Measurements from ENCODE around the gene CFAP52.
A peak's percentile ranks its signal among the peaks of the same experiment; 100 is the strongest.

DNA sequence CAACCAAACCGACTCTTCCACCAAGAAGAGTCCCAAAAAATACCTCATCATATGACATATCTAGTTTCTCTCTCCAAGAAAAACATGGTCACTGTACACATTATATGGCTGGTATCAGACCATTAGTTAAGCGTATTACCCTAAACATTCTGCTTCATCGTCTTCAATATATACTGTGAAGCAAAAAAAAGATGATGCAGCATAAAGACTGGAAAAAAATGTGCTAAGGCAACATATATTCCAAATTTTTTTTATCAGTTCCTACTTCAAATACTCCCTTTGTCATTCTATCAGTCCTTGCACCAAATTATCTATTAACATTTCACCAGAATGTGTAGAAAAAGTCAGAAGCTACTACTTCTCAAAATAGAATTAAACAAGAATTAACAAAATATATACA, 43.7 kb upstream of the CFAP52 start:
- TF ChIP-seq, protein P1, sequence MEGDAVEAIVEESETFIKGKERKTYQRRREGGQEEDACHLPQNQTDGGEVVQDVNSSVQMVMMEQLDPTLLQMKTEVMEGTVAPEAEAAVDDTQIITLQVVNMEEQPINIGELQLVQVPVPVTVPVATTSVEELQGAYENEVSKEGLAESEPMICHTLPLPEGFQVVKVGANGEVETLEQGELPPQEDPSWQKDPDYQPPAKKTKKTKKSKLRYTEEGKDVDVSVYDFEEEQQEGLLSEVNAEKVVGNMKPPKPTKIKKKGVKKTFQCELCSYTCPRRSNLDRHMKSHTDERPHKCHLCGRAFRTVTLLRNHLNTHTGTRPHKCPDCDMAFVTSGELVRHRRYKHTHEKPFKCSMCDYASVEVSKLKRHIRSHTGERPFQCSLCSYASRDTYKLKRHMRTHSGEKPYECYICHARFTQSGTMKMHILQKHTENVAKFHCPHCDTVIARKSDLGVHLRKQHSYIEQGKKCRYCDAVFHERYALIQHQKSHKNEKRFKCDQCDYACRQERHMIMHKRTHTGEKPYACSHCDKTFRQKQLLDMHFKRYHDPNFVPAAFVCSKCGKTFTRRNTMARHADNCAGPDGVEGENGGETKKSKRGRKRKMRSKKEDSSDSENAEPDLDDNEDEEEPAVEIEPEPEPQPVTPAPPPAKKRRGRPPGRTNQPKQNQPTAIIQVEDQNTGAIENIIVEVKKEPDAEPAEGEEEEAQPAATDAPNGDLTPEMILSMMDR (IDR thresholded peaks at IDR 0.05) = no peak
- no peak for TF ChIP-seq CBX8 (IDR thresholded peaks at IDR 0.05)
- no peak for TF ChIP-seq MYC (IDR thresholded peaks at IDR 0.05; ENCODE audit: borderline replicate concordance, low read length)
- TF ChIP-seq ESRRA (IDR thresholded peaks at IDR 0.05; ENCODE audit: borderline replicate concordance, low read length) = no peak
- TF ChIP-seq CHD2 (IDR thresholded peaks at IDR 0.05; ENCODE audit: low read length, partially characterized antibody) = no peak
- TF ChIP-seq POLR2A (IDR thresholded peaks at IDR 0.05; ENCODE audit: low read length) = no peak
- TF ChIP-seq RFX5 (IDR thresholded peaks at IDR 0.05) = no peak
- peak; percentile 78 for TF ChIP-seq MAFK (IDR thresholded peaks at IDR 0.05; ENCODE audit: partially characterized antibody)
- TF ChIP-seq, protein P2, sequence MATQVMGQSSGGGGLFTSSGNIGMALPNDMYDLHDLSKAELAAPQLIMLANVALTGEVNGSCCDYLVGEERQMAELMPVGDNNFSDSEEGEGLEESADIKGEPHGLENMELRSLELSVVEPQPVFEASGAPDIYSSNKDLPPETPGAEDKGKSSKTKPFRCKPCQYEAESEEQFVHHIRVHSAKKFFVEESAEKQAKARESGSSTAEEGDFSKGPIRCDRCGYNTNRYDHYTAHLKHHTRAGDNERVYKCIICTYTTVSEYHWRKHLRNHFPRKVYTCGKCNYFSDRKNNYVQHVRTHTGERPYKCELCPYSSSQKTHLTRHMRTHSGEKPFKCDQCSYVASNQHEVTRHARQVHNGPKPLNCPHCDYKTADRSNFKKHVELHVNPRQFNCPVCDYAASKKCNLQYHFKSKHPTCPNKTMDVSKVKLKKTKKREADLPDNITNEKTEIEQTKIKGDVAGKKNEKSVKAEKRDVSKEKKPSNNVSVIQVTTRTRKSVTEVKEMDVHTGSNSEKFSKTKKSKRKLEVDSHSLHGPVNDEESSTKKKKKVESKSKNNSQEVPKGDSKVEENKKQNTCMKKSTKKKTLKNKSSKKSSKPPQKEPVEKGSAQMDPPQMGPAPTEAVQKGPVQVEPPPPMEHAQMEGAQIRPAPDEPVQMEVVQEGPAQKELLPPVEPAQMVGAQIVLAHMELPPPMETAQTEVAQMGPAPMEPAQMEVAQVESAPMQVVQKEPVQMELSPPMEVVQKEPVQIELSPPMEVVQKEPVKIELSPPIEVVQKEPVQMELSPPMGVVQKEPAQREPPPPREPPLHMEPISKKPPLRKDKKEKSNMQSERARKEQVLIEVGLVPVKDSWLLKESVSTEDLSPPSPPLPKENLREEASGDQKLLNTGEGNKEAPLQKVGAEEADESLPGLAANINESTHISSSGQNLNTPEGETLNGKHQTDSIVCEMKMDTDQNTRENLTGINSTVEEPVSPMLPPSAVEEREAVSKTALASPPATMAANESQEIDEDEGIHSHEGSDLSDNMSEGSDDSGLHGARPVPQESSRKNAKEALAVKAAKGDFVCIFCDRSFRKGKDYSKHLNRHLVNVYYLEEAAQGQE (IDR thresholded peaks at IDR 0.05) = no peak

Data from A549 (cell line).